Activated T-cell treated with anti-CD3 and anti-CD28 coated beads, Interleukin-2, amount 50 U/mL, for 48 hours (primary cell): Measurements from ENCODE around the gene ZNF24.

ENCODE experiments used
- DNase-seq, 2 experiments: peaks; one replicate each; pipeline ENCODE4 v3.0.0-alpha.2; 2020

Gene ZNF24

GRCh38 chr18:35352778-35353177 lies 8.6 kb upstream of the ZNF24 start:
- no peak for DNase-seq

DNA sequence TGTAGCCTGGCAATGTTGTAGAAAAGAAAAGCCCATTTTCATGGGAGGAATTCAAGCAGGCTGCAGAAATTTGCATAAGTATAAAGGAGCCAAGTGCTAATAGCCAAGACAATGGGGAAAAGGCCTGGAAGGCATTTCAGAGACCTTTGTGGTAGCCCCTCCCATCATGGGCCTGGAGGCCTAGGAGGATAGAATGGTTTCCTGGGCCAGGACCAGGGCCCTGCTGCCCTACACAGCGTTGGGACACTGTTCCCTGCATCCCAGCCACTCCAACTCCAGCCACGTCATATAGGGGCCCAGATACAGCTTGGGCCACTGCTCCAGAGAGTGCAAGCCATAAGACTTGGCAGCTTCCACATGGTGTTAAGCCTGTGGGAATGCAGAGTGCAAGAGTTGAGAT lies 8.1 kb upstream of the ZNF24 start:
- no peak for DNase-seq

GRCh38 chr18:35348001-35348400 lies 3.8 kb upstream of the ZNF24 start:
- DNase-seq: no peak

DNA sequence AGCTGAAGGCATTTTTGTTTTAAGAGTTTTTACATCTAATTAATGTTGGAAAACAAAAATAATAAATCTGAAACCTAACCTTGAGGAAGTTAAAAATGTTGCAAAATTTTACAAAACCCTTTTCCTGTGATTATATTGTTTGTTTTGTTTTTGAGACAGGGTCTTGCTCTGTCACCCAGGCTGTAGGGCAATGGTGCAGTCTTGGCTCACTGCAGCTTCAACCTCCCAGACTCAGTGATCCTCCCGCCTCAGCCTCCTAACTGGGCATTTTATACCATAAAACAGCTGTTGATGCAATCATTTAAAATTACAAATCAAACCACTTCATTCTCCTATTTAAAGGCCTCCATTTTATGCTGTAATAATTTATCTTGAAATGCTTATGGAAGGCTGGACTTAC lies 1.7 kb upstream of the ZNF24 start:
- no peak for DNase-seq

- no peak for DNase-seq
These were observed 1.3 kb upstream of the ZNF24 start for GRCh38 chr18:35345460-35345921.

- DNase-seq: no peak
These were observed 678 bp upstream of the ZNF24 start for GRCh38 chr18:35344736-35345459.

DNA sequence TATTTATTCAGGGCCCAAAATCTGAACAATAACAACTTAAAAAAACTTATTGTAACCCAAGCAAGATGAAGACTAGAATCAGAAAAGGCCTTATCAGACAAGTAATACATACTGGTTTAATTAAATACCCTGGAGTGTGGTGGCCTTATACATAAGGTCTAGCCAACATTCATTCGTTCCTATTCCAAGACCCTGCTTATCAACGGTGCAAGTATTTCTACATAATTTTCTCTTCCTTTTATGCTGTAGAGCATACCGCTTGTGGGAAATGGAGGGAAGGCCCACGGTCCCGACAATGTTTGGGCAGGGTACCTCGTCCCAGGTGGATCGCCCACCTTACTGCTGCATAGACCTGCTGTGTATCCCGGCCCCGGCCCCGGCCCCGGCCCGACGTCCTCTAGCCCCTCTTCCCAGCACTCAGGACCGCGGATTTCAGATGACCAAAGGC lies 708 bp downstream of the ZNF24 start:
- DNase-seq: no peak

GRCh38 chr18:35337286-35337685 lies 6.9 kb downstream of the ZNF24 start:
- DNase-seq: no peak

- no peak for DNase-seq
These were observed 8.4 kb downstream of the ZNF24 start for GRCh38 chr18:35335866-35336265.

DNA sequence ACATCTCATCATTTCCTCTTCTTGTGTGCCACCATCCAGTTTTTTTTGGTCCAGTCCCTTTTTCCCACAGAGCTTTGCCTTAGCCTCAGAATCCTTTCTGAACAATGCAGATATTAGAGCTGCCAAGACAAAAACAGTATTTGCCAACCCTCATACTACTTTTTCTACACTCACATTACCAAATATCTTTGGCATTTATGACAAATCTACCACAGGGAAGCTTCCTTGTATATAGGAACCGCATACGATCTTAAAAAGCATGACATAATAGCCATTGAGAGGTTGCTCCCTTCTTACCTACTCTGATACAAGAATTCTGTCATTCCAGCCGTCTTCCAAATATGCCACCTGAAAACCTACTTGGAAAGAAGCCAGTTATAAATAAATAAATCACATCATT lies 9.4 kb downstream of the ZNF24 start:
- no peak for DNase-seq

- no peak for DNase-seq
These were observed 10.0 kb downstream of the ZNF24 start for GRCh38 chr18:35334212-35334611.

DNA sequence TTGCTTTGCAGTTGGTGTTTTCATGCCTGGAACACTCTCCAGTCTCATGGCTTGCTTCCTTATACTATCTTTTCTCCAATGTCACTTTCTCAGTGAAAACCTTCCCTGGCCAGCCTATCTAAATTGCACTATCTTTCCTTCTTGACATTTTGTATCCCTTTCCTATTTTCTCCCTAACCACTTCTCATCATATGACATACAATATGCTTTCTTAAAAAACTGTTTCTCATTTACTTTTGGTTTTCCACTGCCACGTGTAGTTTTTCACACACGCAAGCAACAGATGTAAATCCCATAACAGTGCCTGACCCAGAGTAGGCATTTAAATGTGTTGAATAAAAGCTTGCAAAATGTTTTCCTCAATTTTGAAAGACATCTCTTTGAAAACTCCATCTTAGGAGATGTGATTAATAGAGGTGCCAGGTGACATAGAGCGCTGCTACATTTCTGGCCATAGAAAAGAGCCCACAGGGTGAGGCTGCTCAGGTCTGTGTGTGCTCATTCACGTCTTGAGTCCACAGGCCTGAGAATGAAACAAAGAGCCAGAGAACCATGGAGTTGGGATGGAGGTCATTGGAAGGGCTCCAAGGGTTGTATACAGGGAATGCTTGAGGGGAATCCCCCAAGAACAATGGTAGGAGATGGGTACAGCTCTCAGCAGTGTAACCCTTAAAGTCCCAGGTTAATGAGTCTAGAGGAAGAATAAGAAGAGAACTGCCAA lies 12.7 kb downstream of the ZNF24 start:
- no peak for DNase-seq

DNA sequence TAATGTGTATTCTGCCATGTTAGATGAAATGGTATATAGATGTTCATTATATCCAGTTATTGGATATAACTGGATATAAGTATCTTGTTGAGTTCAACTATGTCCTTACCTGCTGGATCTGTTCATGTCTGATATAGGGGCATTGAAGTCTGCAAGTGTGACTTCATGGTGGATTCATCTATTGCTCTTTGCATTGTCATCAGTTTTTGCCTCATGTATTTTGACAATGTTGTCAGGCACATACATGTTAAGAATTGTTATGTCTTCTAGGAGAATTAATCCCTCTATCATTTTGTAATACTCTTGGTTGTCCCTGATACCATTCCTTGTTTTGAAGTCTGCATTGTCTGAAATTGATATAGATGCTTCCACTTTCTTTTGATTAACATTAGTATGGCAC lies 15.4 kb downstream of the ZNF24 start:
- DNase-seq: no peak

DNA sequence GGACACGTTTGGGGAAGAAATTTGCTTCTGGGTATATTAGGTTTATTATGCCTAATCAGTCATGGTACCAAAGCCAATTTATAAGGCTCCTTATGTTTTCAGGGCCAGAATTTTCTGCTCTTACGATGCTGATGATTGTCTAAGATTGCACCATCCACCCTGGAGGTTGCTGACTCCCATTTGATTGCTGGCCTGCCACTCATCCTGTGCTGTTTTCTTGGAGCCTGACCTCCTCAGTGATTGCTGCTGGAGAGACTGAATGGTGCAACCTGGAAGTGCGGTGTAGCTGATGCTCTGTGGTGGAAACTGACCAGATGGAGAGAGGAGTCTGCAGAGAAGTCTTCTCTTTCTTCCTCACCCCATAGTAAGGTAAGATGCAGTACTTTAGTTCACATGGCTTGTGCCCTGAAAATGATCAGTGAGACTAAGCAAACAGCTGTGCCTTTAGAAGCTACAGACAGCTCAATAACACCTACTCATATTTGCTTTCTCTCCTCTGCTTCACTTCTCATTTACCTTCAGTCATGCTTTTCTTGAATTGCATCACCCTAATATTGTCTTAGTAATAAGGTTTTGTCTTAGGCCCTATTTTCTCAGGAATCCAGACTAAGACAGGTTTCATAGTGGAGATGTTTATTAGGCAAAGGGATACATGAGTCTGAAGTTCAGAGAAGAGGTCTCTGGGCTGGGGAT lies 17.4 kb downstream of the ZNF24 start:
- DNase-seq: no peak

GRCh38 chr18:35324926-35325655 lies 19.1 kb downstream of the ZNF24 start:
- DNase-seq: no peak

- no peak for DNase-seq
These were observed 21.4 kb downstream of the ZNF24 start for GRCh38 chr18:35322486-35323458.

DNA sequence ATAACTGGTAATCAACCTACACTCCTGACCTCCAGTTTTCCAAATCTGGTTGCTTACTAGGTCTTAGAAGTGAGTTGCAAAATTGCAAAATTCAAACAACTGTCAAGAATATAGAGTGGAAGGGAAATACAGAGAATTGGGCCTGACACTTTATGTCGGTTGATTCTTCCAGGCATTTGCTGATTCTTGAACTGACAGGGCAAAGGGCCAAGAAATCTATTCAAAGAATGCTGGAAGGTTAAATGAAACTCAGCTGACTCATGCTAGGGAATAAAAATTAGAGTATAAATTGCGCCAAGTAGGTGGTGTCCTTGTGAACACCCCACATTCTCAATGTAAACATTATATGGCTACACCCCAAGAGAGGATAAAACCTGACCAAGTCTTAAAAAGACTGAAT lies 32.7 kb downstream of the ZNF24 start:
- DNase-seq: no peak

- no peak for DNase-seq
These were observed 37.5 kb downstream of the ZNF24 start for GRCh38 chr18:35306588-35307250.

DNA sequence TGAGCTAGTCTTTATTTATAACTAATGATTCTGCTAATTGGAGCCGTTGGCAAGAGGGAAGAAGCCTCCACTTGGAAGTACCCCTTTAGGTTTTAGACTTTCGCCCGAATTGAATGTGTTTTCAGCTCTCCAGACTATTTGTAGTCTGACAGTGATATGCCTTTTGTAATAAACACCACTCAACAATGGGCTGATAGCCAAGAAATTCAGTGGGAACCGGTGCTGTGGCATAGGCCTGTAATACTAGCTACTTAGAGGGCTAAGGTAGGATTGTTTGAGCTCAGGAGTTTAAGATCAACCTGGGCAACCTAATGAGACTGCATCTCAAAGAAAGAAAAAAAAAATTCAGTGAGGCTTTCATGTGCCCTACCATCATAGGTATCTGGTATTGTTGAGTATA lies 40.6 kb downstream of the ZNF24 start:
- no peak for DNase-seq

- no peak for DNase-seq
These were observed 48.2 kb downstream of the ZNF24 start for GRCh38 chr18:35296060-35296459.

- no peak for DNase-seq
These were observed 53.1 kb downstream of the ZNF24 start for GRCh38 chr18:35291166-35291565.
